ENCODE data around the gene LAYN. TPM values are rescaled to one million over a fixed set of nuclear protein-coding genes. Genes with fewer than 3 reads are reported as not detected.

LAYN gene
- total and polyA plus RNA-seq, 7 donors: 0.60 to 12.6 (median 8.0) TPM

DNA sequence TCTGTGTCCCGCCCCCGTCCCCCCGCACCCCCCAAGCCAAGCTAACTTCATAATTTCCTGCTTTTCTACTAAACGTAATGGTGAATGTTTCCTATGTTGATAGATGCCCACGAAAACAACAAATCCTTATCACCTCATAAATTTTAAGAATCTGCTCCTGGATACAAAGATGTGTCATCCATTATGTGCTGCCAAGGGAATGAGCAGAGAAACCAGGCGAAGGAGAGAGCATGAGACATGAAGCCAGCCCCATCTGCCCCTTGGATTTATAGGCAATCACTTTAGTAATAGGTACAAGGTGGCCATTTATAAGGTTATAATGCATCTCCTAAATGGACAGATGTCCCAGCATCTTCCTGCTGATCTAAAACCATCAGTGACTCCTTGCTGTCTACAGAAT is 30.3 kb downstream of the LAYN start:
- Histone ChIP-seq H3K36me3 (ENCODE audit: insufficient read depth in 1 of 2, low read depth in 1 of 2) (no peaks in the 10 kb centered on the region), H3K9me3 (no peaks in the 10 kb centered on the region), H3K27me3 (ENCODE audit: insufficient read depth in 3 of 3, low read length in 2 of 3) (no peaks in the 10 kb centered on the region), H3K4me3 (no peak overlapping the region), H3K4me1 (peaks cover 18% of the 10 kb centered on the region), H3K27ac (no peak overlapping the region)
- intact Hi-C loops (cut with DNase I): no loop called here
- DNase-seq: no peak
- WGBS, 3 donors: 57 to 80% (median 68%) methylated on average over 6 of the region's 6 CpGs
- TF ChIP-seq, protein P1, sequence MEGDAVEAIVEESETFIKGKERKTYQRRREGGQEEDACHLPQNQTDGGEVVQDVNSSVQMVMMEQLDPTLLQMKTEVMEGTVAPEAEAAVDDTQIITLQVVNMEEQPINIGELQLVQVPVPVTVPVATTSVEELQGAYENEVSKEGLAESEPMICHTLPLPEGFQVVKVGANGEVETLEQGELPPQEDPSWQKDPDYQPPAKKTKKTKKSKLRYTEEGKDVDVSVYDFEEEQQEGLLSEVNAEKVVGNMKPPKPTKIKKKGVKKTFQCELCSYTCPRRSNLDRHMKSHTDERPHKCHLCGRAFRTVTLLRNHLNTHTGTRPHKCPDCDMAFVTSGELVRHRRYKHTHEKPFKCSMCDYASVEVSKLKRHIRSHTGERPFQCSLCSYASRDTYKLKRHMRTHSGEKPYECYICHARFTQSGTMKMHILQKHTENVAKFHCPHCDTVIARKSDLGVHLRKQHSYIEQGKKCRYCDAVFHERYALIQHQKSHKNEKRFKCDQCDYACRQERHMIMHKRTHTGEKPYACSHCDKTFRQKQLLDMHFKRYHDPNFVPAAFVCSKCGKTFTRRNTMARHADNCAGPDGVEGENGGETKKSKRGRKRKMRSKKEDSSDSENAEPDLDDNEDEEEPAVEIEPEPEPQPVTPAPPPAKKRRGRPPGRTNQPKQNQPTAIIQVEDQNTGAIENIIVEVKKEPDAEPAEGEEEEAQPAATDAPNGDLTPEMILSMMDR (IDR thresholded peaks at IDR 0.05): no peak
- ATAC-seq: no peak

DNA sequence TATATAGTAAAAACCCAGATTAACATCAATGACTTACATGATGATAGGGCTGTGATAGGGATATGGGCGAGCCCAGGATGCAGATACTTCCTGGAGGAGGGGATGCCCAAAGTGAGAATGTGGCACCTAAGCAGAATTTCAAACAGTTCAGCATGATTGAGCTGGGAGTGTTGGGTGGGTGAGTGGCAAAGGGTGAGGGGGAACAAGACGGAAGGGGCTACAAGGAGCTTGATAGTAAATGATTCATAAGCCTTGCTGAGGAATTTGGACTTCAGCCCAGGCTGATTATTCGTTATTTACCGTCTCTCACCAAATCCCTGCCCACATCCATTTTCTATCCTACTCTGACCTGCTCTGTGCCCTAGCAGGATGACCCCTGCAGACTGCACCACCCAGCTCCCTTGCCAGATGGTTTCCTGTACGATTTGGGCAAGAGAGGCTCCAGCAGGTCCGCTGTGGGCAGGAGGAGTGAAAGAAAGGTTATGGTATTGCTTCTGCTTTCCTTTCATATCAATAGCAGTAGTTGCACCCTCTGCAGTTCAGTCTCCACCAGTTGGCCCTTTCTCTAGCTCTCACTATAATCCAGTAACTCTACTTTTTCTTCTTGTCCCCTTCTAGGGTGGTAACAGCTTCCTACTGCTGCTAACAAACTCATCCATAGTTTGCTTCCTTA is 31.4 kb downstream of the LAYN start:
- no peaks in the 10 kb centered on the region for H3K9me3 ChIP-seq
- H3K36me3 ChIP-seq (ENCODE audit: insufficient read depth in 1 of 2, low read depth in 1 of 2): no peaks in the 10 kb centered on the region
- peaks cover 18% of the 10 kb centered on the region for H3K4me1 ChIP-seq
- no peak overlapping the region for H3K4me3 ChIP-seq
- TF ChIP-seq, protein P1 (IDR thresholded peaks at IDR 0.05): no peak
- ATAC-seq (no peak), DNase-seq (no peak)
- H3K27me3 ChIP-seq (ENCODE audit: insufficient read depth in 3 of 3, low read length in 2 of 3): no peaks in the 10 kb centered on the region
- no peak overlapping the region for H3K27ac ChIP-seq
- WGBS, 3 donors: 66 to 68% (median 67%) methylated on average over 6 of the region's 6 CpGs
- intact Hi-C loops (cut with DNase I): no loop called here

DNA sequence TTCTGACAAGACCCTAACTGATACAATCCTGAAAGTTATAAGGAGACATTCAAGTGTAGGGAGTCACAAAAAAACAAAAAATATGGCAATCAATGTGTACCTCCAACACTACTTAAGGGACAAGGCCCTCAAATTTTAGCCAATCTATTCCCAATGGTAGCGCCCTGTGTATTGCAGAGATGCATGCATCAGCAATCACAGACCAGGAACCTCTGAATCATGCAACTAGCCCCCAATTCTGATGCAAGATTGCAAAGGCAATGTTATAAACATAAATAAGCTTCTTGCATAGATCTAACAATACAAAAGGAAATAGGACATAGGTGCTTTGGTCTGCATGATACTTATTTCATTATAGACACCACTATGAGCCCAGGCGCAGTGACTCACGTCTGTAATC is 32.1 kb downstream of the LAYN start:
- Histone ChIP-seq H3K36me3 (ENCODE audit: insufficient read depth in 1 of 2, low read depth in 1 of 2) (no peaks in the 10 kb centered on the region), H3K9me3 (no peaks in the 10 kb centered on the region), H3K27me3 (ENCODE audit: insufficient read depth in 3 of 3, low read length in 2 of 3) (no peaks in the 10 kb centered on the region), H3K4me1 (peaks cover 18% of the 10 kb centered on the region), H3K27ac (no peak overlapping the region), H3K4me3 (no peak overlapping the region)
- intact Hi-C loops (cut with DNase I): no loop called here
- 86 to 91% (median 88%) methylated on average over 3 of the region's 3 CpGs for WGBS, 3 donors
- TF ChIP-seq, protein P1 (IDR thresholded peaks at IDR 0.05): no peak
- DNase-seq: no peak
- ATAC-seq: no peak

DNA sequence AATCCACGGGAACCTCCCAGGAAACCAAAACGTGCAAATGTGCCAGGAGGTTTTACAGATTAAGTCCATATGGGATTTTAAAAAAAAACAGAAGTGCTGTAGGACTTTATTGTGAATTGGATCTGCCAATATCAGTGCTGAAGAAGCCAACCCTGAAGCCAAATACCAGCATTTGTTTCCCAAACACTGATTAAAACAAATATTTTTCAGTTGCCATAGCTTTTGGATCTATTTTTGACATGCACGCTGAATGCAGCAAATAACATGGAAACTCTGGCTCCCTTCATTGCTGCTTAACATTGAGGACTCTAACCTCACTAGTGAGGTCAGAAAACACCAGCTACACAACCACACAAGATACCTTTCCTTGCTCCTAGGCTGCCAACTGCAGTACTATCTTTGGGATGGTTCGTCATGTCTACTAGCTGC is 33.3 kb downstream of the LAYN start:
- ATAC-seq: peak; percentile 91 to 97 (median 95)

More for the DNA sequence above, 33.3 kb downstream of the LAYN start:
- Histone ChIP-seq H3K36me3 (ENCODE audit: insufficient read depth in 1 of 2, low read depth in 1 of 2) (no peaks in the 10 kb centered on the region), H3K4me1 (peaks cover 18% of the 10 kb centered on the region), H3K9me3 (no peaks in the 10 kb centered on the region), H3K4me3 (peak overlapping the region; percentile 42), H3K27me3 (ENCODE audit: insufficient read depth in 3 of 3, low read length in 2 of 3) (no peaks in the 10 kb centered on the region), H3K27ac (peak overlapping the region; percentile 54)
- WGBS, 3 donors: 10 to 15% (median 11%) methylated on average over 4 of the region's 4 CpGs
- no peak for DNase-seq
- intact Hi-C loops (cut with DNase I): no loop called here
- TF ChIP-seq, protein P1 (IDR thresholded peaks at IDR 0.05): no peak

All from psoas muscle (tissue), 8 donors.